ENCODE data around the gene KCNAB3.

Gene KCNAB3

GRCh38 chr17:7940034-7940433 lies 10.4 kb upstream of the KCNAB3 start:
- DNase-seq, result no peak

DNA sequence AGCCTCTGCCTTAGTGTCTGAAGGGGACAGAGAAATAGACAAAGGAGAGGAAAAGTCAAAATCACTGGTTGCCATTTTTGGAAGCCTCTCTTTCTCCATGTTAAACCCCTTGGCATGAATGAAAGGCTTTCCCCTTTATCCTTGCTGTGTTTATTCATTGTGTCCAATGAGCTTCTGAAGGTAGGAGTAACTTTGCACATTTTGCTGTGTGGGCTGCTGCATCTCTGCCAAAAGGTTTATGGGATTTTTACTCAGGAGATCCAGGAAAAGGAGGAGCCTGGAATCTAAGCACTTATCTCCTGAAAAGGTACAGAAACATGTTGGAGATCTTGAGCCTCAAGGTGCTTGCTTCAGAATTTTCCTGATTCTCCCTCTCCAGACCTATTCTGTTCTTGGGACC lies 6.2 kb upstream of the KCNAB3 start:
- DNase-seq, result no peak

- DNase-seq, result no peak
These were observed 3.3 kb upstream of the KCNAB3 start for GRCh38 chr17:7932949-7933348.

- DNase-seq, result no peak
These were observed 2.8 kb upstream of the KCNAB3 start for GRCh38 chr17:7932483-7932891.

- peak; percentile 99 for DNase-seq
These were observed 2.2 kb upstream of the KCNAB3 start, which contains the start of the genes CNTROB and TRAPPC1 for GRCh38 chr17:7931709-7932482. TSS of gene CNTROB (plus strand) at chr17:7932206. CDS start at chr17:7933080, 874 bp downstream. TSS of gene TRAPPC1 (minus strand) at chr17:7931946. CDS start at chr17:7931829, 117 bp downstream.

GRCh38 chr17:7930841-7931631 lies 1.4 kb upstream of the KCNAB3 start:
- DNase-seq, result no peak

DNA sequence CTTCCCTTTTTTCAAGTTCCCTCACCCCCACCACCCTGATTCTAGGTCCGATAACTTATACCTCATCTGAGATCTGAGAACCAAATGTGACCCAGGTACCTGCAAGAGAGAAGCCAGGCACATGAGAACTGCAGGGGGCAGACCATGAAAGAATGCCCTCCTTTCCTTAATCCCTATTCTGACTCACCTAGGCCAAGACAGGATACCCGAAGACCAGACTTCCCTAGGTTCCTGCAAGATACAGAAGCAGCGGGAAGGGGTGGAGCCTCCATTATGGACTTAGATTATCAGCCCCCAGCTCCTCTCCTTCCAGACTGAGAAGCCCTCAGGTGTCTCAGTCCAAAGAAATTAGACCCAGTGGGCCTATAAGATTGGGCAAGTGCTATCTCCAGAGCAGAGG lies 2.1 kb downstream of the KCNAB3 start:
- DNase-seq, result no peak

- no peak for DNase-seq
These were observed 6.6 kb downstream of the KCNAB3 start for GRCh38 chr17:7922845-7923628.

- DNase-seq, result no peak
These were observed 7.3 kb downstream of the KCNAB3 start for GRCh38 chr17:7922269-7922844.

- no peak for DNase-seq
These were observed 12.8 kb downstream of the KCNAB3 start for GRCh38 chr17:7916808-7917207.

- DNase-seq, result no peak
These were observed 13.3 kb downstream of the KCNAB3 start for GRCh38 chr17:7916385-7916682.

DNA sequence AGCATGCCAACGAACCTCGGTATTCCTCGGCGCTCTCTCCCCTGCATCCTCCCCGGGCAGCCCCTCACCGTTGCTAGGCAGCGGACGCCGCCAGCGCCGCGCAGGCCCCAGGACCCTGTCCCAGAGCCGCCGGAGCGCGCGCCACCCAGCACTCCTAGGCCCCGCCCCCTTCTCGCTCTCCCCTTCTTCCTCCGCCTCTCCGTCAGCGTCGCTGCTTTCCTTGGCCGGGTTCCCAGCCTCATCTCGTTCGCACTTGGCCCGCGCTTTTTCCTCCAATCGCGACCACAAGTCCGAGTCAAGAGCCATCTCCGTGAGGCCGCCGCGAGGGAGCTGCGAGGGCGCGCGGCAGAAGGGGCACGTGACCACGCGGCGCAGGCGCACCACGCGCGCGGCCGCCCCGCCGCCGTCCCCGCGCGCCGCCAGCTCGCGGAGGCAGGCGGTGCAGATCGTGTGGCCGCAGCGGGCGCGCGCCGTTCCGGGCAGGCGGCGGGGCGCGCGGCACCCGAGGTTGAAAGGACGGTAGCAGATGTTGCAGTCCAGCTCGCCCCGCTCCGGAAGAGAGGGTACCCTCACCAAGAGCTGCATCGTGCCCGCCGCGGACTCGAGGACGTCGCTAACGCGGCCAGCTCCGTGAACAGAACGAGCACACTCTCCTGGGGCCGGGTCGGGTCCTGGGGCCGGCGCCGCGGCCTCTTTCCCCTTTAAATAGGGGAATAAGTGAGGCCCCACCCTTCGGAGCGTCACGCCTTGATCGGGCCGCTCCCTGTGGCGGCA lies 13.9 kb downstream of the KCNAB3 start, which contains the start of gene RNF227:
Gene RNF227, minus strand, starts transcription at position 679 of the 774 bp plus-strand sequence. Its CDS starts 94 bp downstream, at position 585.
- DNase-seq, result peak; percentile 94

GRCh38 chr17:7915179-7915610 lies 14.5 kb downstream of the KCNAB3 start:
- DNase-seq, result peak; percentile 72

- DNase-seq, result peak; percentile 46
These were observed 16.6 kb downstream of the KCNAB3 start for GRCh38 chr17:7912927-7913524.

DNA sequence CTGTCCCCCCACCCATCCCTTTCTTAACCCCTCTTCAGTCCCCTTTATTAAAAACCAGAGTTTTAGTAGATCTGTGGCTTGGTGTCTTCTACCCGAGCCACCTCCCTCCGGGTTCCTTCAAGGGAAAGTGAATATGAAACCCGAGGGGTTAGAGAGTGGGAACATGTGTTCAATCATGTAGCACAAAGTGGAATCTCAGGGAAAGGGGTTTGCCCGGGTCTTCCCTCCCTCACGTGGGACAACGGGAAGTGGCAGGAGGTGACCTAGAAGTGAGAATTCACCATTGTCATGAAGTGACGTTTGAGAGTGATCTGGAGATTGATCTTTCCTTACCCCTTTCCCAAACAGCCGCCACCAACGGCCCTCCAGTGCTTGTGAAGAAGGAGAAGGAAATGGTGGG lies 18.5 kb downstream of the KCNAB3 start:
- no peak for DNase-seq

GRCh38 chr17:7910711-7911110 lies 18.9 kb downstream of the KCNAB3 start:
- DNase-seq, result no peak

DNA sequence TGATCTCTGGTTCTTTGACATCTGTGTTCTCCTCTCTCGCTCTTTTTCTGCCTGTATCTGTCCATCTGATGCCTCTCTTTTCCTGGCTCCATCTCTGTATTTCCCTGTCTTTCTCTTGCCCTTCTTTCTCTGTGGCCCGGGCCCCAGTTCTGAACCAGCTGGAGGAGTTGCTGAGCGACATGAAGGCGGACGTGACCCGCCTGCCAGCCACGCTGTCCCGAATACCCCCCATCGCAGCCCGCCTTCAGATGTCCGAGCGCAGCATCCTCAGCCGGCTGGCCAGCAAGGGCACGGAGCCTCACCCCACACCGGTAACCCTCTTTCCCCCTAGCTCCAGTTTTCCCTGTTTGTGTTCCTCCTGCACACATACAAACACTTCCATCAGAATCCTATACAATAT lies 19.4 kb downstream of the KCNAB3 start:
- no peak for DNase-seq

- no peak for DNase-seq
These were observed 20.6 kb downstream of the KCNAB3 start for GRCh38 chr17:7909089-7909488.

DNA sequence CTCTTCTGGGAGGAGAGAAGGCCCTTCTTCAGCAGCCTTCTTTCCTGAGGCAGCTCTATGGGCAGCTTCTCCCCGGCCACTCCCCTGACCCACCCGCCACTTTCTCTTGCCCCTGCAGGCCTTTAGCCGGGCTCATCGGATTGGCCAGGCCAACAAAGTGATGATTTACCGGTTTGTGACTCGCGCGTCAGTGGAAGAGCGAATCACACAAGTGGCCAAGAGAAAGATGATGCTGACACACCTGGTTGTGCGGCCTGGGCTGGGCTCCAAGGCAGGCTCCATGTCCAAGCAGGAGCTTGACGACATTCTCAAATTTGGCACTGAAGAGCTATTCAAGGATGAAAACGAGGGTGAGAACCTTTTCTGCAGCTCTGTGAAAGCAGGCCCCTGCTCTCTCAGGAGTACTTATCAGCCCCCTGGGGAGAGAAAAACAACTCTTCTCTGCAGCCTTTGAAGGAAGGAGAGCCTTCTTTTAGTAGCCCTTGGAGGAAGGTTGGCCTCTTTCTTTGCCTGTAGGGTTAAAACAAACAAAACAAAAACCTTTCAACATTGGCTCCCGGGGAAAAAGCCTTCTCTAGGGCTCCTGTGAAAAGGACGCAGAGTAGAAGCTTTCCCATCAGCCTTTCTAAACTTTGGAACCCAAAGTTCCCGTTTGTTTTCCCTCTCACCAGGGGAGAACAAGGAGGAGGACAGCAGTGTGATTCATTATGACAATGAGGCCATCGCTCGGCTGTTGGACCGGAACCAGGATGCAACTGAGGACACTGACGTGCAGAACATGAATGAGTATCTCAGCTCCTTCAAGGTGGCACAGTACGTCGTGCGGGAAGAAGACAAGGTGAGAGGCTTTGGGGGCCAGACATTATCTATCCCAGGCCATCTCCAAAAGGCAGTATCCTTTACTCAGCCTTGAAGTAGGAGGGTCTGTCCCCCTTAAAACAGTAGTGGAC lies 26.2 kb downstream of the KCNAB3 start:
- DNase-seq, result no peak

- DNase-seq, result peak; percentile 7
These were observed 31.9 kb downstream of the KCNAB3 start for GRCh38 chr17:7897773-7898172.
